K562 (cell line): ENCODE measurements around the gene CSKMT. TPM values are rescaled to one million over a fixed set of nuclear protein-coding genes. Genes with fewer than 3 reads are reported as not detected.
A peak's percentile ranks its signal among the peaks of the same experiment; 100 is the strongest.

Source experiments
- ATAC-seq: fragments of 200-7000 bp; cut with Tn5 transposase; 3 replicates; pipeline ENCODE4 v1.9.1; 2020; ENCODE audit warnings: moderate library complexity
- BruUV-seq: library from RNA; stranded (reverse); fragments of 400-500 nt; replicated peaks from 2 replicates; lab custom pipeline; 2021; lab: Mats Ljungman, UMichigan
- CTCF ChIA-PET: fragments of 300-600 bp; formaldehyde crosslinking; extraction: SDS; loops from one replicate; lab custom pipeline; 2021; ENCODE audit warnings: low intra/inter-chr PET ratio; lab: Yijun Ruan, JAX
- POLR2A ChIA-PET: fragments of 300-600, 350-650 bp; sonication (Branson Sonifier 250); formaldehyde crosslinking; extraction: SDS; loops from one replicate; lab custom pipeline; 2021; ENCODE audit warnings: antibody characterized with exemption, inconsistent platforms; lab: Yijun Ruan, JAX
- DNase-seq, 4 experiments: peaks; one replicate each; pipeline versions ENCODE4 v3.0.0 to v3.0.0-alpha.2; 2011 to 2018; ENCODE audit warnings: low spot score in 3 of 4, mixed read lengths in 3 of 4; ENCODE audit errors: extremely low read depth in 1 of 4
- FAIRE-seq: peaks from 2 replicates; lab custom pipeline; 2011; peaks lifted over from hg19 to GRCh38; lab: Jason Lieb, UNC
- H2AFZ ChIP-seq: 2 replicates; pipeline ENCODE4 v1.6.0; 2011; ENCODE audit warnings: low read depth, low read length, control low read depth, inconsistent platforms
- H3K27ac ChIP-seq: fragments of 200-600 bp; 3 replicates; pipeline ENCODE4 v1.8.0; 2011; ENCODE audit warnings: low read depth, mild to moderate bottlenecking, control low read depth, inconsistent platforms, low read length, moderate library complexity, mixed read lengths; ENCODE audit errors: extremely low read depth
- H3K27me3 ChIP-seq, 2 experiments: fragments of 300-600 bp in 1 of 2; 2 replicates in 1 of 2; 3 replicates in 1 of 2; pipeline versions ENCODE4 v1.6.0 to v1.8.0; 2011; ENCODE audit warnings: inconsistent platforms in 2 of 2, low read length in 2 of 2, mild to moderate bottlenecking in 1 of 2, mixed read lengths in 1 of 2, moderate library complexity in 1 of 2; ENCODE audit not compliant: control insufficient read depth in 2 of 2, insufficient read depth in 2 of 2
- H3K36me3 ChIP-seq: fragments of 300-600 bp; 3 replicates; pipeline ENCODE4 v1.8.0; 2011; ENCODE audit warnings: mild to moderate bottlenecking, low read length, inconsistent platforms; ENCODE audit not compliant: control insufficient read depth, insufficient read depth
- H3K4me1 ChIP-seq, 2 experiments: fragments of 200-600 bp in 1 of 2; replicated peaks in 1 of 2; 2 replicates in 1 of 2; 3 replicates in 1 of 2; pipeline versions ENCODE4 v1.5.1 to v1.8.0; 2011; ENCODE audit warnings: inconsistent platforms in 2 of 2, low read length in 2 of 2, mild to moderate bottlenecking in 1 of 2, mixed read lengths in 1 of 2, moderate library complexity in 1 of 2; ENCODE audit not compliant: control insufficient read depth in 2 of 2, insufficient read depth in 2 of 2
- H3K4me2 ChIP-seq: 2 replicates; pipeline ENCODE4 v1.6.1; 2011; ENCODE audit warnings: low read length, control low read depth, inconsistent platforms, mixed read lengths; ENCODE audit not compliant: insufficient read depth
- H3K4me3 ChIP-seq: fragments of 200-600 bp; sonication (generic), shearing (Covaris generic); 2 replicates; pipeline ENCODE4 v1.5.1; 2016; ENCODE audit warnings: control low read depth, inconsistent platforms
- H3K79me2 ChIP-seq: fragments of 200-600 bp; 3 replicates; pipeline ENCODE4 v1.8.0; 2011; ENCODE audit warnings: low read length, inconsistent platforms; ENCODE audit not compliant: control insufficient read depth, insufficient read depth
- H3K9ac ChIP-seq, 2 experiments: 2 replicates each; pipeline versions ENCODE4 v1.6.0 to v1.6.1; 2011; ENCODE audit warnings: low read depth in 2 of 2, low read length in 2 of 2, control low read depth in 1 of 2, inconsistent platforms in 1 of 2, mild to moderate bottlenecking in 1 of 2, mixed read lengths in 1 of 2; ENCODE audit not compliant: insufficient read depth in 1 of 2
- H3K9me1 ChIP-seq: one replicate; pipeline ENCODE4 v1.6.0; 2011; ENCODE audit warnings: inconsistent platforms, mild to moderate bottlenecking, low read length, moderate library complexity; ENCODE audit not compliant: control insufficient read depth, insufficient read depth
- H3K9me3 ChIP-seq: replicated peaks from 2 replicates; pipeline ENCODE4 v1.5.1; 2011; ENCODE audit warnings: low read depth, low read length, inconsistent platforms; ENCODE audit not compliant: control insufficient read depth, insufficient read depth
- H4K20me1 ChIP-seq: replicated peaks from 2 replicates; pipeline ENCODE4 v1.6.1; 2011; ENCODE audit warnings: low read length, inconsistent platforms, mixed read lengths; ENCODE audit not compliant: control insufficient read depth, insufficient read depth
- POLR3A ChIP-seq: IDR thresholded peaks from 2 replicates; pipeline ENCODE4 v1.6.1; 2011; ENCODE audit warnings: borderline replicate concordance, mild to moderate bottlenecking, moderate library complexity; ENCODE audit not compliant: insufficient read length, insufficient read depth; ENCODE audit errors: extremely low read depth
- THAP12 ChIP-seq: fragments of 250-450 bp; sonication (Bioruptor Pico); IDR thresholded peaks from 2 replicates; pipeline ENCODE4 v1.9.0; 2021; ENCODE audit warnings: mild to moderate bottlenecking, inconsistent platforms
- ZBTB33 ChIP-seq: sonication (generic); formaldehyde crosslinking; IDR thresholded peaks from 2 replicates; pipeline ENCODE4 v1.8.1; 2023; ENCODE audit warnings: mild to moderate bottlenecking, missing genetic modification reagents
- ZNF507 ChIP-seq: conservative IDR thresholded peaks from 2 replicates; pipeline ENCODE4 v1.6.1; 2017; ENCODE audit warnings: missing genetic modification characterization, missing compliant biosample characterization
- ZNF586 ChIP-seq: fragments of 450-650 bp; formaldehyde crosslinking; conservative IDR thresholded peaks from 2 replicates; pipeline ENCODE4 v1.4.0; 2020; ENCODE audit warnings: mild to moderate bottlenecking, moderate library complexity
- ZNF707 ChIP-seq: fragments of 250-450 bp; sonication (Bioruptor Pico); conservative IDR thresholded peaks from 2 replicates; pipeline ENCODE4 v1.8.0; 2022; ENCODE audit warnings: inconsistent platforms, mild to moderate bottlenecking, moderate library complexity
- WGBS: fragments of 100-300 bp; shearing (Covaris generic); methylation state at CpG from one replicate; pipeline ENCODE4 v1.1.6; 2016; ENCODE audit warnings: low coverage, mixed read lengths; ENCODE audit not compliant: insufficient coverage; ENCODE audit errors: missing lambda C conversion rate; 5-methylcytosine and 5-hydroxymethylcytosine counted together
- in situ Hi-C: fragments of 300-500 bp; cut with MboI; formaldehyde crosslinking; loops from 4 replicates; pipeline ENCODE4 v1.15.0; 2018; ENCODE audit warnings: inconsistent platforms, mixed read lengths
- intact Hi-C: fragments of 100-400 bp; cut with micrococcal nuclease; formaldehyde crosslinking; loops from 2 replicates; pipeline ENCODE4 v1.14.2; 2022
- polyA plus RNA-seq, 8 experiments: library from polyadenylated mRNA; depleted of rRNA in 4 of 8; stranded (reverse) in 5 of 8; unstranded in 3 of 8; fragments of >200 nt; fragmentation: Nextera tagmentation in 2 of 8; fragmentation: Illumina TruSeq in 1 of 8; extraction: Ambion mirVana in 2 of 8; extraction: Trizol in 1 of 8; gene quantifications; 2 replicates each; pipeline versions ENCODE4 v1.2.1 to v1.2.3, GENCODE V29; 2011 to 2014; ENCODE audit warnings: inconsistent platforms in 1 of 8, missing spikeins in 1 of 8
- total RNA-seq, 7 experiments: library from RNA; depleted of rRNA in 6 of 7; stranded (reverse); fragments of >200 nt in 6 of 7; fragmentation: Illumina TruSeq in 2 of 7; extraction: Trizol in 2 of 7; gene quantifications; 2 replicates each; pipeline versions ENCODE4 v1.2.1 to v1.2.3, GENCODE V29; 2011 to 2021; ENCODE audit warnings: low replicate concordance in 1 of 7

The CSKMT gene
- total and polyA plus RNA-seq, 9 of the 15 experiments (the other 6 are each of a cell fraction or from before 2014, with no cell fraction given), result 10.3 to 108 (median 27.2) TPM

- no peaks in the 10 kb centered on the region for H3K9me1 ChIP-seq
- H3K79me2 ChIP-seq, result peaks cover 19% of the 10 kb centered on the region
- H3K27me3 ChIP-seq, result no peaks in the 10 kb centered on the region
- TF ChIP-seq ZNF507 (tag) (no peak), THAP12 (CRISPR knock-in tag) (no peak), ZNF707 (CRISPR knock-in tag) (no peak), ZNF586 (no peak), ZBTB33 (CRISPR knock-in tag) (peak; percentile 40; the same call in 1 of the 2 replicates), POLR3A (no peak)
- ChIA-PET CTCF (no interaction called here), POLR2A (interaction anchor here (0.5 to 2.9 kb wide), 4 partner anchors 10 to 91 kb away, joined by 3 to 17 read pairs (median 6); partner anchors contain the start of genes C11orf98, CSKMT, LBHD1 and TUT1)
- no peak overlapping the region for H3K4me3 ChIP-seq
- no peak for ATAC-seq
- in situ Hi-C loops (no loop called here), intact Hi-C loops (loop anchor here (5.0 kb wide), 2 partner anchors 200 to 300 kb away; partner anchors contain the start of gene SLC3A2)
- no TSS peak for BruUV-seq
- no peaks in the 10 kb centered on the region for H4K20me1 ChIP-seq
- H3K9me3 ChIP-seq, result no peaks in the 10 kb centered on the region
- peak overlapping the region in 1 of 2 experiments; percentile 41; a peak in 1 of 4 replicates for H3K9ac ChIP-seq
- no peak overlapping the region for H3K4me2 ChIP-seq
- H3K36me3 ChIP-seq, result peaks cover 8% of the 10 kb centered on the region
- WGBS, result 79% methylated on average over 7 of the region's 7 CpGs
- H3K27ac ChIP-seq, result peak overlapping the region; percentile 67
- FAIRE-seq, result no peak
- peak overlapping the region; percentile 71 for H2AFZ ChIP-seq
- peaks cover 16 to 34% of the 10 kb centered on the region in 2 experiments; a peak in 4 of 5 replicates for H3K4me1 ChIP-seq
- DNase-seq, result no peak
Observed at GRCh38 chr11:62682518-62682917, 17.4 kb downstream of the CSKMT start.
